Peyer's patch (tissue), 4 donors: Measurements from ENCODE around the gene ATG10.
A peak's percentile ranks its signal among the peaks of the same experiment; 100 is the strongest.

Experiments
- POLR2A ChIP-seq, 2 donors: fragments of 450-650 bp; IDR thresholded peaks; one replicate each; pipeline ENCODE4 v1.5.1; 2017; ENCODE audit warnings: antibody characterized with exemption in 2 of 2, mild to moderate bottlenecking in 2 of 2, moderate library complexity in 2 of 2
- TF ChIP-seq, protein P1 (sequence below), 6 experiments: fragments of 450-650 bp in 4 of 6; fragments of 200-600 bp in 2 of 6; sonication (generic) in 1 of 6; IDR thresholded peaks; one replicate each; pipeline ENCODE4 v1.5.1; 2017 to 2019; ENCODE audit warnings: antibody characterized with exemption in 6 of 6, mild to moderate bottlenecking in 3 of 6, moderate library complexity in 1 of 6

DNA sequence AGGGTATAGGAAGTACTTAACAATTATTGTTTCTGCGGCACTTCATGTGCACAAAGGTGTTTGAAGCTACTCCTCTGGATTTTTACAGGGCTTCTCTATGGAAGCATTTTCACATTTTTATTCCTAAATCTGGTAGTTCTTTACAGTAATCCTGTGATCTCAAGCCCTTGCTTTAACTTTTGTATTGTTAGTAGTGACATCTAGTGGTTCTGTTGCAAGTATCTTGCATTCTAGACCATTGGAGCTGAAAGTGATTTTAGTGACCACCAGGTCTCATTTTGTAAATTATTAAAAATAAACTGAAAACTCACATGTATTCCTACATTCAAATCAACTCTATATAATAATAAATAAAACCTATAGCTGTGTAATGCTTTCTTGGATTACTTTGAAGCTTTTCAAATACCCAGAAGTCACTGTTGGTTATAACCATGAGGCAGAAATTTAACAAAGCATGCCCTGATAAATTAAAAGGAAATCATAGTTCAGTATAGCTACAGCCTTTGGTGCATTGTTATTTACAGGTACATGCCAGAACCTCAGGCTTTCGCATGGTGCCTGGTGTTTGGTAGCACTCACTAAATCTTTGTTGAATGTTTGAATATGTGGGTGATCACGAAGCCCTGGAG, 287.5 kb downstream of the ATG10 start:
- TF ChIP-seq, protein P1, sequence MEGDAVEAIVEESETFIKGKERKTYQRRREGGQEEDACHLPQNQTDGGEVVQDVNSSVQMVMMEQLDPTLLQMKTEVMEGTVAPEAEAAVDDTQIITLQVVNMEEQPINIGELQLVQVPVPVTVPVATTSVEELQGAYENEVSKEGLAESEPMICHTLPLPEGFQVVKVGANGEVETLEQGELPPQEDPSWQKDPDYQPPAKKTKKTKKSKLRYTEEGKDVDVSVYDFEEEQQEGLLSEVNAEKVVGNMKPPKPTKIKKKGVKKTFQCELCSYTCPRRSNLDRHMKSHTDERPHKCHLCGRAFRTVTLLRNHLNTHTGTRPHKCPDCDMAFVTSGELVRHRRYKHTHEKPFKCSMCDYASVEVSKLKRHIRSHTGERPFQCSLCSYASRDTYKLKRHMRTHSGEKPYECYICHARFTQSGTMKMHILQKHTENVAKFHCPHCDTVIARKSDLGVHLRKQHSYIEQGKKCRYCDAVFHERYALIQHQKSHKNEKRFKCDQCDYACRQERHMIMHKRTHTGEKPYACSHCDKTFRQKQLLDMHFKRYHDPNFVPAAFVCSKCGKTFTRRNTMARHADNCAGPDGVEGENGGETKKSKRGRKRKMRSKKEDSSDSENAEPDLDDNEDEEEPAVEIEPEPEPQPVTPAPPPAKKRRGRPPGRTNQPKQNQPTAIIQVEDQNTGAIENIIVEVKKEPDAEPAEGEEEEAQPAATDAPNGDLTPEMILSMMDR (IDR thresholded peaks at IDR 0.05), result peak in 4 of 6 experiments; percentile 21 to 25 (median 24)
- no peak for TF ChIP-seq POLR2A (IDR thresholded peaks at IDR 0.05)
